GM23338 (cell line): ENCODE results near the gene ZNF609. TPM values are rescaled to one million over a fixed set of nuclear protein-coding genes. Genes with fewer than 3 reads are reported as not detected.

Experiments
- ATAC-seq: fragments of 200-7000 bp; cut with Tn5 transposase; 3 replicates; pipeline ENCODE4 v1.9.1; 2020
- DNase-seq: peaks from one replicate; pipeline ENCODE4 v3.0.0-alpha.2; 2015; ENCODE audit warnings: low spot score
- H2AFZ ChIP-seq: fragments of 200-600 bp; sonication (generic); 2 replicates; pipeline ENCODE4 v1.8.0; 2016; ENCODE audit warnings: antibody characterized with exemption, mild to moderate bottlenecking, moderate library complexity
- H3F3A ChIP-seq: fragments of 200-600 bp; sonication (generic); replicated peaks from 2 replicates; pipeline ENCODE4 v1.8.0; 2017; ENCODE audit warnings: antibody characterized with exemption, mixed run types, low read depth
- H3K27ac ChIP-seq: fragments of 200-600 bp; sonication (generic); 2 replicates; pipeline ENCODE4 v1.6.1; 2016; ENCODE audit warnings: low read depth
- H3K27me3 ChIP-seq: fragments of 200-600 bp; sonication (generic); 2 replicates; pipeline ENCODE4 v1.8.0; 2016; ENCODE audit warnings: mild to moderate bottlenecking, mixed run types, moderate library complexity; ENCODE audit not compliant: insufficient read depth
- H3K36me3 ChIP-seq: fragments of 200-600 bp; sonication (generic); 2 replicates; pipeline ENCODE4 v1.8.0; 2016; ENCODE audit warnings: mild to moderate bottlenecking; ENCODE audit not compliant: insufficient read depth
- H3K4me1 ChIP-seq: fragments of 200-600 bp; sonication (generic); 2 replicates; pipeline ENCODE4 v1.8.0; 2016; ENCODE audit warnings: mild to moderate bottlenecking, moderate library complexity; ENCODE audit not compliant: insufficient read depth
- H3K4me2 ChIP-seq: fragments of 200-600 bp; sonication (generic); 2 replicates; pipeline ENCODE4 v1.7.1; 2017; ENCODE audit warnings: mixed run types
- H3K4me3 ChIP-seq: fragments of 200-600 bp; sonication (generic); 2 replicates; pipeline ENCODE4 v1.6.1; 2016; ENCODE audit warnings: mixed run types
- H3K79me2 ChIP-seq: fragments of 200-600 bp; sonication (generic); replicated peaks from 2 replicates; pipeline ENCODE4 v1.8.0; 2017; ENCODE audit warnings: mild to moderate bottlenecking; ENCODE audit not compliant: insufficient read depth
- H3K9me2 ChIP-seq: fragments of 200-600 bp; sonication (generic); 2 replicates; pipeline ENCODE4 v1.8.0; 2017; ENCODE audit not compliant: insufficient read depth
- H4K20me1 ChIP-seq: fragments of 200-600 bp; sonication (generic); replicated peaks from 2 replicates; pipeline ENCODE4 v1.8.0; 2017; ENCODE audit warnings: mild to moderate bottlenecking; ENCODE audit not compliant: insufficient read depth
- H3K27ac Mint-ChIP-seq: 2 replicates; pipeline ENCODE4 v1.8.0; 2020; ENCODE audit warnings: inconsistent platforms, mild to moderate bottlenecking, moderate library complexity, mixed read lengths
- H3K27me3 Mint-ChIP-seq: 3 replicates; pipeline ENCODE4 v1.8.0; 2022; ENCODE audit warnings: low read depth, mild to moderate bottlenecking, moderate library complexity, mixed read lengths, inconsistent platforms; ENCODE audit not compliant: insufficient read depth, poor library complexity
- H3K36me3 Mint-ChIP-seq: 3 replicates; pipeline ENCODE4 v1.8.0; 2021; ENCODE audit warnings: low read depth, mild to moderate bottlenecking, inconsistent platforms, moderate library complexity, mixed read lengths
- H3K4me1 Mint-ChIP-seq: 3 replicates; pipeline ENCODE4 v1.8.0; 2020; ENCODE audit warnings: mild to moderate bottlenecking, inconsistent platforms, mixed read lengths
- H3K4me3 Mint-ChIP-seq: 3 replicates; pipeline ENCODE4 v1.8.0; 2021; ENCODE audit warnings: moderate library complexity, mild to moderate bottlenecking, inconsistent platforms, mixed read lengths
- H3K9me3 Mint-ChIP-seq: 3 replicates; pipeline ENCODE4 v1.8.0; 2020; ENCODE audit warnings: moderate library complexity, mild to moderate bottlenecking, inconsistent platforms, mixed read lengths
- ETS1 ChIP-seq: IDR thresholded peaks from 2 replicates; pipeline ENCODE4 v1.6.1; 2016; ENCODE audit warnings: antibody characterized with exemption
- EZH2phosphoT487 ChIP-seq: fragments of 200-600 bp; sonication (generic); IDR thresholded peaks from one replicate; pipeline ENCODE4 v1.8.1; 2018; ENCODE audit warnings: antibody characterized with exemption; ENCODE audit not compliant: unreplicated experiment
- JUNB ChIP-seq: IDR thresholded peaks from one replicate; pipeline ENCODE4 v1.6.1; 2016; ENCODE audit warnings: antibody characterized with exemption; ENCODE audit not compliant: unreplicated experiment
- NANOG ChIP-seq: IDR thresholded peaks from 2 replicates; pipeline ENCODE4 v1.6.1; 2016; ENCODE audit warnings: antibody characterized with exemption, borderline replicate concordance
- POLR2AphosphoS5 ChIP-seq: IDR thresholded peaks from 2 replicates; pipeline ENCODE4 v1.6.1; 2016; ENCODE audit warnings: antibody characterized with exemption, low read depth
- STAT1 ChIP-seq: IDR thresholded peaks from one replicate; pipeline ENCODE4 v1.6.1; 2016; ENCODE audit warnings: antibody characterized with exemption; ENCODE audit not compliant: unreplicated experiment
- ZNF462 ChIP-seq: fragments of 250-450 bp; sonication (Bioruptor Pico); IDR thresholded peaks from 2 replicates; pipeline ENCODE4 v1.5.0; 2020; ENCODE audit warnings: mild to moderate bottlenecking, moderate library complexity
- polyA plus RNA-seq: library from polyadenylated mRNA; unstranded; fragments of >200 nt; fragmentation: Nextera tagmentation; extraction: Ambion mirVana; gene quantifications from 2 replicates; pipeline ENCODE4 v1.2.1, GENCODE V29; 2016
- total RNA-seq: library from RNA; depleted of rRNA; stranded (reverse); fragments of >200 nt; shearing (Covaris generic); gene quantifications from 2 replicates; pipeline ENCODE4 v1.2.3, GENCODE V29; 2014

The ZNF609 gene
- total and polyA plus RNA-seq, 2 experiments from 2014 or later, result 26.4 to 40.2 TPM

GRCh38 chr15:64423970-64424369 lies 36.4 kb upstream of the ZNF609 start:
- H3K4me3 ChIP-seq, result no peak overlapping the region
- Mint-ChIP-seq H3K27ac (no peak overlapping the region), H3K9me3 (no peaks in the 10 kb centered on the region), H3K36me3 (peaks cover 19% of the 10 kb centered on the region; the same call in 2 of the 3 replicates), H3K27me3 (peaks cover 5% of the 10 kb centered on the region), H3K4me3 (no peak overlapping the region), H3K4me1 (no peaks in the 10 kb centered on the region)
- no peaks in the 10 kb centered on the region; the same call in 1 of the 2 replicates for H4K20me1 ChIP-seq
- no peaks in the 10 kb centered on the region for H3K4me1 ChIP-seq
- H3K27me3 ChIP-seq, result 0 out of 2 replicates have a peak, but pooled peaks cover under 1% of the 10 kb centered on the region
- H3K27ac ChIP-seq, result no peak overlapping the region; the same call in 1 of the 2 replicates
- no peak for TF ChIP-seq EZH2phosphoT487
- TF ChIP-seq ZNF462, result no peak
- no peak for TF ChIP-seq NANOG
- TF ChIP-seq POLR2AphosphoS5, result no peak
- H3K9me2 ChIP-seq, result no peaks in the 10 kb centered on the region
- H3K4me2 ChIP-seq, result no peak overlapping the region
- no peaks in the 10 kb centered on the region for H3K79me2 ChIP-seq
- no peaks in the 10 kb centered on the region for H3K36me3 ChIP-seq
- no peak overlapping the region for H2AFZ ChIP-seq
- H3F3A ChIP-seq, result no peaks in the 10 kb centered on the region
- ATAC-seq, result no peak
- no peak for DNase-seq

- Histone ChIP-seq H3K36me3 (no peaks in the 10 kb centered on the region), H3K27ac (no peak overlapping the region), H3K4me3 (no peak overlapping the region), H4K20me1 (no peaks in the 10 kb centered on the region; the same call in 1 of the 2 replicates), H3F3A (no peaks in the 10 kb centered on the region), H3K27me3 (0 out of 2 replicates have a peak, but pooled peaks cover 7% of the 10 kb centered on the region), H3K79me2 (no peaks in the 10 kb centered on the region), H2AFZ (no peak overlapping the region), H3K4me2 (no peak overlapping the region), H3K4me1 (peaks cover 9% of the 10 kb centered on the region), H3K9me2 (no peaks in the 10 kb centered on the region)
- Mint-ChIP-seq H3K4me1 (peaks cover 9% of the 10 kb centered on the region; the same call in 2 of the 3 replicates), H3K36me3 (peaks cover 18% of the 10 kb centered on the region; the same call in 2 of the 3 replicates), H3K27me3 (peaks cover 5% of the 10 kb centered on the region), H3K9me3 (no peaks in the 10 kb centered on the region), H3K4me3 (no peak overlapping the region), H3K27ac (no peak overlapping the region)
- ATAC-seq (no peak), DNase-seq (no peak)
- TF ChIP-seq ETS1, result no peak
- no peak for TF ChIP-seq STAT1
- no peak for TF ChIP-seq POLR2AphosphoS5
- TF ChIP-seq JUNB, result no peak
These were observed 35.2 kb upstream of the ZNF609 start for GRCh38 chr15:64425221-64425620.
